HCT116 (cell line): ENCODE data around the gene CAMK2A.

Experiments used
- CBX3 ChIP-seq: IDR thresholded peaks from 2 replicates; pipeline ENCODE4 v1.6.1; 2012; ENCODE audit warnings: low read depth
- EZH2 ChIP-seq: fragments of 200-600 bp; sonication (generic); IDR thresholded peaks from 2 replicates; pipeline ENCODE4 v1.6.1; 2017; ENCODE audit warnings: antibody characterized with exemption, mixed run types
- EZH2phosphoT487 ChIP-seq: fragments of 200-600 bp; IDR thresholded peaks from 2 replicates; pipeline ENCODE4 v1.6.1; 2018; ENCODE audit warnings: antibody characterized with exemption, borderline replicate concordance
- POLR2A ChIP-seq: IDR thresholded peaks from 2 replicates; pipeline ENCODE4 v1.7.0; 2011; ENCODE audit warnings: borderline replicate concordance; ENCODE audit not compliant: insufficient read depth, insufficient read length; ENCODE audit errors: extremely low read depth
- POLR2AphosphoS5 ChIP-seq: IDR thresholded peaks from 2 replicates; pipeline ENCODE4 v1.6.1; 2011; ENCODE audit warnings: mild to moderate bottlenecking, low read depth, low read length, moderate library complexity
- RAD21 ChIP-seq: IDR thresholded peaks from 2 replicates; pipeline ENCODE4 v1.6.1; 2012; ENCODE audit warnings: low read depth, mild to moderate bottlenecking
- TCF7L2 ChIP-seq: IDR thresholded peaks from 2 replicates; pipeline ENCODE4 v1.7.0; 2011; ENCODE audit warnings: borderline replicate concordance, inconsistent platforms; ENCODE audit not compliant: insufficient read depth, insufficient read length; ENCODE audit errors: extremely low read depth
- ZFX ChIP-seq: fragments of 450-650 bp; IDR thresholded peaks from 2 replicates; pipeline ENCODE4 v1.6.1; 2017
- ZNF274 ChIP-seq: fragments of 200-500 bp; sonication (Bioruptor generic); IDR thresholded peaks from 2 replicates; pipeline ENCODE4 v1.6.1; 2014; ENCODE audit warnings: mild to moderate bottlenecking, low read depth, low read length, inconsistent platforms
- TF ChIP-seq, protein P1 (sequence below), 3 experiments: fragments of 200-600 bp in 1 of 3; sonication (generic) in 1 of 3; IDR thresholded peaks in 2 of 3; conservative IDR thresholded peaks in 1 of 3; 2 replicates each; pipeline ENCODE4 v1.5.1; 2012 to 2017; ENCODE audit warnings: low read depth in 2 of 3, low read length in 2 of 3, antibody characterized with exemption in 1 of 3, borderline replicate concordance in 1 of 3, control low read depth in 1 of 3, mild to moderate bottlenecking in 1 of 3, mixed read lengths in 1 of 3, mixed run types in 1 of 3, moderate library complexity in 1 of 3; ENCODE audit not compliant: insufficient read depth in 1 of 3
- TF ChIP-seq, protein P2 (sequence below): IDR thresholded peaks from 2 replicates; pipeline ENCODE4 v1.6.1; 2012; ENCODE audit warnings: low read depth

DNA sequence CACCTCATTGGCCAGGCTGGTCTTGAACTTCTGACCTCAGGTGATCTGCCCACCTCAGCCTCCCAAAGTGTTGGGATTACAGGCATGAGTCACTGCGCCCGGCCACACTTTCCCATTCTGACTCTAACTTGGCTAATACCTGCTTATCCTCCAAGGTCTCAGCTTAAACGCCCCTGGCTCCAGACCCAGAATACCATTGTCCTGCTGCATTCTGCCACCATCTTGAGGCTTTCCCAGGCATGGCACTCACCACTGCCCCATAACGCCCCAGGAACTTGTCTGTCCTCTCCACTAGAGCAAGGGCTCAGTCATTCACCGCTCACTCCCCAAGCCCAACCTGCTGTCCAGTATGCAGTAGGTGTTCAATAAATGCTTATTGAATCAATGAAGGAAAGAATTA lies 39.8 kb downstream of the CAMK2A start:
- TF ChIP-seq TCF7L2 (no peak), ZNF274 (no peak), RAD21 (no peak), EZH2phosphoT487 (no peak), EZH2 (no peak), POLR2A (no peak), ZFX (no peak), CBX3 (no peak), POLR2AphosphoS5 (no peak)
- TF ChIP-seq, protein P1, sequence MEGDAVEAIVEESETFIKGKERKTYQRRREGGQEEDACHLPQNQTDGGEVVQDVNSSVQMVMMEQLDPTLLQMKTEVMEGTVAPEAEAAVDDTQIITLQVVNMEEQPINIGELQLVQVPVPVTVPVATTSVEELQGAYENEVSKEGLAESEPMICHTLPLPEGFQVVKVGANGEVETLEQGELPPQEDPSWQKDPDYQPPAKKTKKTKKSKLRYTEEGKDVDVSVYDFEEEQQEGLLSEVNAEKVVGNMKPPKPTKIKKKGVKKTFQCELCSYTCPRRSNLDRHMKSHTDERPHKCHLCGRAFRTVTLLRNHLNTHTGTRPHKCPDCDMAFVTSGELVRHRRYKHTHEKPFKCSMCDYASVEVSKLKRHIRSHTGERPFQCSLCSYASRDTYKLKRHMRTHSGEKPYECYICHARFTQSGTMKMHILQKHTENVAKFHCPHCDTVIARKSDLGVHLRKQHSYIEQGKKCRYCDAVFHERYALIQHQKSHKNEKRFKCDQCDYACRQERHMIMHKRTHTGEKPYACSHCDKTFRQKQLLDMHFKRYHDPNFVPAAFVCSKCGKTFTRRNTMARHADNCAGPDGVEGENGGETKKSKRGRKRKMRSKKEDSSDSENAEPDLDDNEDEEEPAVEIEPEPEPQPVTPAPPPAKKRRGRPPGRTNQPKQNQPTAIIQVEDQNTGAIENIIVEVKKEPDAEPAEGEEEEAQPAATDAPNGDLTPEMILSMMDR (IDR thresholded peaks at IDR 0.05 in 2 of 3, conservative IDR thresholded peaks at IDR 0.05 in 1 of 3; ENCODE audit: borderline replicate concordance in 1 of 3, insufficient read depth in 1 of 3, low read depth in 2 of 3, low read length in 2 of 3), result no peak
- TF ChIP-seq, protein P2, sequence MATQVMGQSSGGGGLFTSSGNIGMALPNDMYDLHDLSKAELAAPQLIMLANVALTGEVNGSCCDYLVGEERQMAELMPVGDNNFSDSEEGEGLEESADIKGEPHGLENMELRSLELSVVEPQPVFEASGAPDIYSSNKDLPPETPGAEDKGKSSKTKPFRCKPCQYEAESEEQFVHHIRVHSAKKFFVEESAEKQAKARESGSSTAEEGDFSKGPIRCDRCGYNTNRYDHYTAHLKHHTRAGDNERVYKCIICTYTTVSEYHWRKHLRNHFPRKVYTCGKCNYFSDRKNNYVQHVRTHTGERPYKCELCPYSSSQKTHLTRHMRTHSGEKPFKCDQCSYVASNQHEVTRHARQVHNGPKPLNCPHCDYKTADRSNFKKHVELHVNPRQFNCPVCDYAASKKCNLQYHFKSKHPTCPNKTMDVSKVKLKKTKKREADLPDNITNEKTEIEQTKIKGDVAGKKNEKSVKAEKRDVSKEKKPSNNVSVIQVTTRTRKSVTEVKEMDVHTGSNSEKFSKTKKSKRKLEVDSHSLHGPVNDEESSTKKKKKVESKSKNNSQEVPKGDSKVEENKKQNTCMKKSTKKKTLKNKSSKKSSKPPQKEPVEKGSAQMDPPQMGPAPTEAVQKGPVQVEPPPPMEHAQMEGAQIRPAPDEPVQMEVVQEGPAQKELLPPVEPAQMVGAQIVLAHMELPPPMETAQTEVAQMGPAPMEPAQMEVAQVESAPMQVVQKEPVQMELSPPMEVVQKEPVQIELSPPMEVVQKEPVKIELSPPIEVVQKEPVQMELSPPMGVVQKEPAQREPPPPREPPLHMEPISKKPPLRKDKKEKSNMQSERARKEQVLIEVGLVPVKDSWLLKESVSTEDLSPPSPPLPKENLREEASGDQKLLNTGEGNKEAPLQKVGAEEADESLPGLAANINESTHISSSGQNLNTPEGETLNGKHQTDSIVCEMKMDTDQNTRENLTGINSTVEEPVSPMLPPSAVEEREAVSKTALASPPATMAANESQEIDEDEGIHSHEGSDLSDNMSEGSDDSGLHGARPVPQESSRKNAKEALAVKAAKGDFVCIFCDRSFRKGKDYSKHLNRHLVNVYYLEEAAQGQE, result no peak
